Liver (tissue), 9 donors: Measurements from ENCODE around the gene NAIF1. TPM values are rescaled to one million over a fixed set of nuclear protein-coding genes. Genes with fewer than 3 reads are reported as not detected.
A peak's percentile ranks its signal among the peaks of the same experiment; 100 is the strongest.
"Not testable (repeated sequence)": the region's sequence is repeated elsewhere in the genome, so short reads cannot be mapped to it uniquely, and the experiment has no call there.

Experiments
- DNase-seq: peaks from one replicate; pipeline ENCODE4 v3.0.0-alpha.2; 2017; ENCODE audit warnings: low spot score
- H3K27ac ChIP-seq, 2 donors: one replicate each; pipeline ENCODE4 v1.7.0; 2013; ENCODE audit warnings: inconsistent platforms in 2 of 2, low read length in 2 of 2, control low read depth in 1 of 2, low read depth in 1 of 2, mild to moderate bottlenecking in 1 of 2
- H3K27me3 ChIP-seq, 4 donors: one replicate each; pipeline versions ENCODE4 v1.6.1 to v1.7.0; 2013; ENCODE audit warnings: low read length in 3 of 4, inconsistent platforms in 1 of 4, mild to moderate bottlenecking in 1 of 4, moderate library complexity in 1 of 4; ENCODE audit not compliant: control insufficient read depth in 4 of 4, insufficient read depth in 4 of 4
- H3K36me3 ChIP-seq, 4 donors: one replicate each; pipeline versions ENCODE4 v1.6.1 to v1.7.0; 2013; ENCODE audit warnings: low read length in 3 of 4, mild to moderate bottlenecking in 3 of 4, low read depth in 1 of 4, moderate library complexity in 1 of 4; ENCODE audit not compliant: control insufficient read depth in 4 of 4, insufficient read depth in 3 of 4
- H3K4me1 ChIP-seq, 4 donors: one replicate each; pipeline versions ENCODE4 v1.6.1 to v1.7.0; 2013; ENCODE audit warnings: low read length in 3 of 4, mild to moderate bottlenecking in 3 of 4, moderate library complexity in 1 of 4; ENCODE audit not compliant: control insufficient read depth in 4 of 4, insufficient read depth in 4 of 4
- H3K4me3 ChIP-seq, 3 donors: one replicate each; pipeline versions ENCODE4 v1.6.1 to v1.7.0; 2013; ENCODE audit warnings: low read length in 3 of 3, control low read depth in 1 of 3, low read depth in 1 of 3, mild to moderate bottlenecking in 1 of 3
- H3K9ac ChIP-seq, 2 donors: one replicate each; pipeline ENCODE4 v1.7.0; 2013; ENCODE audit warnings: low read length in 2 of 2, mild to moderate bottlenecking in 2 of 2, moderate library complexity in 2 of 2, control low read depth in 1 of 2, low read depth in 1 of 2
- H3K9me3 ChIP-seq, 4 donors: one replicate each; pipeline versions ENCODE4 v1.6.1 to v1.7.0; 2013; ENCODE audit warnings: low read length in 3 of 4; ENCODE audit not compliant: control insufficient read depth in 4 of 4
- ATF3 ChIP-seq: IDR thresholded peaks from 2 replicates; pipeline ENCODE4 v1.6.1; 2016; ENCODE audit warnings: antibody characterized with exemption
- CTCF ChIP-seq: fragments of 150-350 bp; IDR thresholded peaks from 2 replicates; pipeline ENCODE4 v1.5.1; 2017; ENCODE audit warnings: improper control_type of control experiment, low read depth, low read length; ENCODE audit not compliant: missing input control
- FOXA1 ChIP-seq: IDR thresholded peaks from 2 replicates; pipeline ENCODE4 v1.6.1; 2016; ENCODE audit warnings: antibody characterized with exemption
- FOXA2 ChIP-seq: IDR thresholded peaks from 2 replicates; pipeline ENCODE4 v1.6.1; 2016; ENCODE audit warnings: antibody characterized with exemption
- GABPA ChIP-seq, 2 donors: IDR thresholded peaks in 1 of 2; conservative IDR thresholded peaks in 1 of 2; 2 replicates each; pipeline ENCODE4 v1.6.1; 2016; ENCODE audit warnings: antibody characterized with exemption in 2 of 2, mild to moderate bottlenecking in 1 of 2, moderate library complexity in 1 of 2
- HNF4A ChIP-seq, 2 donors: conservative IDR thresholded peaks; 2 replicates each; pipeline ENCODE4 v1.6.1; 2016; ENCODE audit warnings: antibody characterized with exemption in 2 of 2, mild to moderate bottlenecking in 2 of 2
- HNF4G ChIP-seq: IDR thresholded peaks from 2 replicates; pipeline ENCODE4 v1.6.1; 2016; ENCODE audit warnings: antibody characterized with exemption
- JUND ChIP-seq, 2 donors: IDR thresholded peaks; 2 replicates each; pipeline ENCODE4 v1.6.1; 2016; ENCODE audit warnings: antibody characterized with exemption in 2 of 2
- MAX ChIP-seq: IDR thresholded peaks from 2 replicates; pipeline ENCODE4 v1.6.1; 2016; ENCODE audit warnings: antibody characterized with exemption
- RAD21 ChIP-seq, 2 donors: IDR thresholded peaks; 2 replicates each; pipeline ENCODE4 v1.6.1; 2016; ENCODE audit warnings: antibody characterized with exemption in 2 of 2, mild to moderate bottlenecking in 2 of 2
- REST ChIP-seq: IDR thresholded peaks from 2 replicates; pipeline ENCODE4 v1.6.1; 2016; ENCODE audit warnings: antibody characterized with exemption, mild to moderate bottlenecking
- RXRA ChIP-seq, 2 donors: IDR thresholded peaks; 2 replicates each; pipeline ENCODE4 v1.6.1; 2017 to 2018; ENCODE audit warnings: antibody characterized with exemption in 2 of 2, mild to moderate bottlenecking in 1 of 2
- SP1 ChIP-seq: IDR thresholded peaks from 2 replicates; pipeline ENCODE4 v1.6.1; 2018; ENCODE audit warnings: antibody characterized with exemption, mild to moderate bottlenecking
- TAF1 ChIP-seq: conservative IDR thresholded peaks from 2 replicates; pipeline ENCODE4 v1.6.1; 2016; ENCODE audit warnings: antibody characterized with exemption, mild to moderate bottlenecking
- YY1 ChIP-seq: IDR thresholded peaks from 2 replicates; pipeline ENCODE4 v1.6.1; 2016; ENCODE audit warnings: antibody characterized with exemption, mild to moderate bottlenecking
- WGBS: extraction: QIAGEN DNeasy Blood & Tissue Kit; methylation state at CpG from one replicate; pipeline ENCODE4 v1.1.7; 2013; 5-methylcytosine and 5-hydroxymethylcytosine counted together
- polyA plus RNA-seq, 2 donors: library from polyadenylated mRNA; stranded (reverse) in 1 of 2; unstranded in 1 of 2; fragments of 200-250 nt in 1 of 2; fragments of >200 nt in 1 of 2; fragmentation: Nextera tagmentation in 1 of 2; extraction: Ambion mirVana in 1 of 2; gene quantifications; one replicate each; pipeline versions ENCODE4 v1.2.1 to v1.2.3, GENCODE V29; 2013 to 2015
- total RNA-seq, 2 donors: library from RNA; depleted of rRNA; stranded (reverse); fragments of >200 nt; gene quantifications; one replicate each; pipeline ENCODE4 v1.2.3, GENCODE V29; 2014
- donor health status: healthy.
- donor health status: healthy.
- donor health status: healthy.
- donor health status: healthy.
- donor health status: healthy.

NAIF1 gene
- total and polyA plus RNA-seq, 4 donors, result 2.5 to 6.5 (median 4.7) TPM

- not testable (repeated sequence) for H3K4me1 ChIP-seq, H3K27ac ChIP-seq, DNase-seq, H3K36me3 ChIP-seq, H3K4me3 ChIP-seq, H3K27me3 ChIP-seq, H3K9me3 ChIP-seq, H3K9ac ChIP-seq
- peak; percentile 15 to 24 for TF ChIP-seq HNF4A (conservative IDR thresholded peaks at IDR 0.05)
- WGBS, result 60% methylated on average over 3 of the region's 3 CpGs
Measured at GRCh38 chr9:128036522-128036921, 30.6 kb downstream of the NAIF1 start.

GRCh38 chr9:128034821-128035652 lies 32.1 kb downstream of the NAIF1 start:
- peak; percentile 59 for DNase-seq

GRCh38 chr9:128033609-128034008 lies 33.5 kb downstream of the NAIF1 start:
- 89% methylated on average over 4 of the region's 4 CpGs for WGBS
- no peak for DNase-seq
- Histone ChIP-seq H3K27ac (no peak overlapping the region), H3K4me1 (peaks cover 0 to 7% (median 0%) of the 10 kb centered on the region in 4 donors), H3K9ac (no peak overlapping the region), H3K27me3 (no peaks in the 10 kb centered on the region), H3K9me3 (no peaks in the 10 kb centered on the region), H3K36me3 (no peaks in the 10 kb centered on the region), H3K4me3 (no peak overlapping the region)
- TF ChIP-seq MAX (no peak), REST (no peak), RXRA (IDR thresholded peaks at IDR 0.05) (no peak), JUND (IDR thresholded peaks at IDR 0.05) (no peak), GABPA (IDR thresholded peaks at IDR 0.05 in 1 of 2, conservative IDR thresholded peaks at IDR 0.05 in 1 of 2) (no peak), SP1 (no peak), TAF1 (no peak), ATF3 (no peak), HNF4A (conservative IDR thresholded peaks at IDR 0.05) (no peak), FOXA1 (no peak), FOXA2 (no peak)

More at GRCh38 chr9:128034821-128035652, 32.1 kb downstream of the NAIF1 start:
- H3K4me3 ChIP-seq, result no peak overlapping the region
- H3K9ac ChIP-seq, result no peak overlapping the region
- H3K9me3 ChIP-seq, result no peaks in the 10 kb centered on the region
- no peaks in the 10 kb centered on the region for H3K36me3 ChIP-seq
- TF ChIP-seq YY1 (peak; percentile 41), MAX (peak; percentile 83), SP1 (peak; percentile 23), HNF4G (no peak), TAF1 (no peak), CTCF (peak; percentile 98), RAD21 (IDR thresholded peaks at IDR 0.05) (peak; percentile 99), RXRA (IDR thresholded peaks at IDR 0.05) (peak; percentile 43 to 55), FOXA1 (no peak), HNF4A (conservative IDR thresholded peaks at IDR 0.05) (peak in 1 of 2 donors; percentile 27)
- no peaks in the 10 kb centered on the region for H3K27me3 ChIP-seq
- peaks cover 0 to 7% (median 0%) of the 10 kb centered on the region in 4 donors for H3K4me1 ChIP-seq
- 27% methylated on average over 8 of the region's 8 CpGs for WGBS
- H3K27ac ChIP-seq, result no peak overlapping the region
